CD1c-positive myeloid dendritic cell (primary cell): ENCODE results near the gene RABGAP1L.
"Not testable (repeated sequence)": the region's sequence is repeated elsewhere in the genome, so short reads cannot be mapped to it uniquely, and the experiment has no call there.

ENCODE experiments used
- DNase-seq: peaks from one replicate; pipeline ENCODE4 v3.0.0-alpha.2; 2016; ENCODE audit errors: extremely low spot score

The RABGAP1L gene

DNA sequence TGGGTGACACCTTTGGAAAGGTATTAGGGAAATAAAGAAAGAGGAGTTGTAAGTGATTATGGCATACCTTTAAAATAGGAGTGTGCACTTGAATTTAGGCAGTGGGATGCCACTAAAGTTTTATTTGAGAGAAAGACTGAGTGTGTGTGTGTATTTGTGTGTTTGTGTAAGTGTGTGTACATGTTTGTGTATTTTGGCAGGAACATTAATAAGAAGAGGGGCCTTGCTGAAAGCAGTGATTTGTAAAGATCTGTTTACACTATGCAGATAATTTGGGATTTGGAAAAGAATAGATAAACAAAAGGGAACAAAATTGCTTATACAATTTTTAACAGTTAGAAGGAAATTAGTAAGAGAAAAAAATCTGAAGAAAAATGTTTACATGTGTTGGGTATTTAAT lies 409.2 kb downstream of the RABGAP1L start:
- DNase-seq = no peak

DNA sequence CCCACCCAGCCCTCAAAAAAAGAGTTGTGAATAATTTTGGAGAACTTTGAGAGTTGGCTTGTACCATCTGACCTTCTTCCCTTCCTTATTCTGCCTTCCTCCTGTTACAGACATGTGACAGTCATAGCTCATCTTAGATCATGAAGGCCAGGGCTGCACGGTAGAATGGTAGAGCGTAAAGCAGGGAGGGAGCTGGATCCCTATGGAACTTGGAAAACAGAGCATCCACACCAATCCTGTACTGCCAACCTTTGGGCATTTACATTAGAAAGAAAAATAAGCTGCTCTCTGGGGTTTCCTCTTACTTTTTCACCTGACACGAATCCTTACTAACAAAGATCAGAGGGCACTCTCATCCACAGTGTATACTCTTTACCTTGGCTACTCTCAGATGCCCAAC lies 409.9 kb downstream of the RABGAP1L start:
- no peak for DNase-seq

DNA sequence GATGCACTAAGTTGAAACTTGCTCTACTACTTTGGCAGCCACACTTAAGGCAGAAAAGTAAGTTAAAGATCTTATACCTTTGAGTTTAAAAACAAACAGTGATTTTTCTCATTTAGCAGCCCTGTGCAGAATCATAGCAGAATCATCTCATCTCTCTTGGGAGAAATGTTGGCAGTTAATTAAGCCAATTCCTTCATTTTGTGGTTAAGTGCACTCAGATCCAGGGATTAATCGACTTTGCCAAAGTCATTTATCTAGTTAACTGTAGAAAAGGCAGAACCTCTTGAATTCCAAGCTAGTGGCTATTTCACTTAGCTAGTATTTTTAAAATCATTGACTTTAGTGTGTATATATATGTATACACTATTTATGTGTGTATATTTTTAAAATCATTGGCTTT lies 413.5 kb downstream of the RABGAP1L start:
- no peak for DNase-seq

DNA sequence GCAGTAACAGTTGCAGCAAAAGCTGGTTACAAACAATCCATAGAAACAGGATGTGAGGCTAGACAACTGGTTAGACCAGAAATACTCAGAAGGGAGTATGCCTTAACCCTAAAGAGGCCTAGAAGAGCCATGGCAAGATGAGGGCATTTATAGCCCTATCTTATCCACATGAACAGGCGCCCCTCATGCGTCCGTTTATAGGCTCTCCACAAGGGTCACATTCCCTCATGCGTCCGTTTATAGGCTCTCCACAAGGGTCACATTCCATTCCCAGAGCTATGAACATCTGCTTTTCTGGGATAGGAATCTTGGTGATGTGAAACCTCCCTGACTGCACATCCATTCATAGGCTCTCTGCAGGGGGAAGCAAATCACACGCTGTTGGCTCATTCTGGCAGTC lies 416.8 kb downstream of the RABGAP1L start:
- DNase-seq = not testable (repeated sequence)

DNA sequence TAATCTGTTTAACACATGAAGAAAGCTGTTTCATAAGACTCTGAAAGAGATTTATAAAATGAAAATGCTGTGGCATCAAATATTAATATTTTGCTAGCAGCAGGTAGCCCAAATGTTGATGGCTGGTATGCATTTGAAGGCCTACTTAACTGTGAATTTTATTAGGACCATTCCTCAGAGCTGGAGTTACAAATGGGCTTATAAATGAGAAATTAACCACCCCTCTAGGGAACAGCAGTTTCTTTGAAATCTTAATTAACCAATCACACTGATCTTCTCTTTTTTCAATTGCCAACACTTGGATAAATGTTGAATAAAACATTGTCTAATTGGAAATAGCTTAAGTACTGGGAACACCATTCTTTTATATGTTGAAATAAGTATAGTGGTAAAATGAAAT lies 418.4 kb downstream of the RABGAP1L start:
- no peak for DNase-seq

DNA sequence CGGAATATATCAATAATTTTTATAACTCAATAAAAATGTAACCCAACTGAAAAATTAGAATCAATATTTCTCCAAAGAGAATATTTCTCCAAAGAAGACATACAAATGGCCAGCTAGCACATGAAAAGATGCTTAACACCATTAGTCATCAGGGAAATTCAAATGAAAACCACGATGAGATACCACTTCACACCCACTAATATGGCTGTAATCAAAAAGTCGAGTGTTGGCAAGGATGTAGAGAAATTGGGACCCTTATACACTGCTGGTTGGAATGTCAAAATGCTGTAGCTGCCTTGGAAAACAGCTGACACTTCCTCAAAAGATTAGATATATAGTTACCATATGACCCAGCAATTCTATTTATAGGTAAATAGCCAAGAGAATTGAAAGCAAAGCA lies 421.5 kb downstream of the RABGAP1L start:
- no peak for DNase-seq

DNA sequence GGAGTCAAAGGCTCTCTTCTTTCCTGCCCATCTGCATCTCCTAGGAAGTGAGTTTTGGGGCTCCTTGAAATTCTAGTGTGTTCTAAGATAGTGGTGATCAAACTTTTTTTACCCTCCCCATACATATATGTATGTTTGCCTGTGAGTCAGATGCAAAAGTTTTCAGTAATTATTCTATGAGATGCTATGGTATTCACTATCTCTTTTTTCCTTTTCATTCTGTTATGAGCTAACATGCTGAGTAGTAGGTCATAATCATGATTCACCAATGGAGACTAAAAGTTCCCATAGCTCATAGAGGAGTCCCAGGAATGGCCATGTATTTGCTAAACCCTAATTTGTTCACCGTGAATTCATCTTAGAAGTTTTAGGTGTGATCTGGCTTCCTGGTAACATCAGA lies 424.0 kb downstream of the RABGAP1L start:
- no peak for DNase-seq

DNA sequence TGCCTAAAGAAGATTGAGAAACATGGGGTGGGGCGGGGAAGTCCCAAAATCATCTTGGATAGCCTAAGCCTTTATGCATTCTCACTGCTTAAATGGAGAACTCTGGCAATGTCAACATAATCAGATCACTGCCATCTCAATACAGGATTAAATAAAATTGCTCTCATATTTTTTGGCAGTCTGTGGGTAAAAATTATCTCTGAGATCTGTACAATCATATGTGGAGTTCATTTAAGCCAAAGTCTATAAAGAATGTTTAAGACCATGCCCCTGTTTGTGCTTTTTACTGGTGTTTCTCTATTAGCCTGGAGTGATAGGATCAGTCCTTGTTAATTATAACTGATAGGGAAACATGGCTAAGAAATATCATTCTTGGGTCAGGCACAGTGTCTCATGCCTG lies 424.8 kb downstream of the RABGAP1L start:
- no peak for DNase-seq

DNA sequence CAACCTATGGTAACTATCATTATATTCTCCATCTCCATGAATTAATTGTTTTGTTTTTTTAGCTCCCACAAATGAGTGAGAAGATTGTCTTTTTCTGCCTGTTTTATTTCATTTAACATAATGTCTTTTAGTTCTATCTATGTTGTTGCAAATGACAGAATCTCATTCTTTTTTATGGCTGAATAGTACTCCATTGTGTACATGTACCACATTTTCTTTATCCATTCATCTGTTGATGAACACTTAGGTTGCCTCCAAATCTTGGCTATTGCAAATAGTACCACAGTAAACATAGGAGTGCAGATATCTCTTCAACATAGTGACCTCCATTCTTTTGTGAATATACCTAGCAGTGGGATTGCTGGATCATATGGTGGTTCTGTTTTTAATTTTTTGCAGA lies 429.3 kb downstream of the RABGAP1L start:
- DNase-seq = not testable (repeated sequence)

DNA sequence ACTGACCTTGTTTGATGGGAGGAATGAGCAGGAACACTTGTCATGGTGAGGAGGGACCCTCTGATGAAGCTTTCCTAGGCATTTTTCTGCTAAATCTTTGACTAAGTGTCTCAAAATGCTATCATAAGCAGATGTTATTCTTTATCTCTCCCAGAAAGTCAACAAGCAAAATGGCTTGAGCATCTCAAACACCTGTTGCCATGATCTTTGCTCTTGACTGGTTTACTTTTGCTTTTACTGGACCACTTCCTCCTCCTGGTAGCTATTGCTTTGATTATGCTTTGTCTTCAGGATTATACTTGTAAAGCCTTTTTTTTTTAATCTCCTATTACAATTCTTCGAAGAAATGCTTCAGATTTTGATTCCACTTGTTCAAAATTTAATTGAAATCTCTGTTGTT lies 445.9 kb downstream of the RABGAP1L start:
- no peak for DNase-seq

DNA sequence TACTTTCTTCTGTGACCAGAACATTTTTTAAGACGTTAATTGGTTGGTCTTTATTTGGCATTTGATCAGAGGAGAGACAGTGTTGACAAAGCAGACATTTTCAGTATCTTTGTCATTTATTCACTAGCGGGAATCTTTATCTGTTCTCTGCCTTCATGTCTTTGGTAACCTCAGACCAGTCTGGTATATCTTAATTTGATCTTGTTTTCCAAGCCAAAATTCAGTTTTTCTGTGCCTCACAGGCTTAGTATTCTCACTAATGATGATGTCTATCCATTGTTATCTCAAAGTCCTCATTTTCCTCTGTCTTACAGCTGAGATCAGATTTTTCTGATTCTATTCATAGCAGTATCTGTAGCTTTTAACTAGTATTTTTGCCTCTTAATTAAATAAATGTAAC lies 447.2 kb downstream of the RABGAP1L start:
- DNase-seq = no peak

DNA sequence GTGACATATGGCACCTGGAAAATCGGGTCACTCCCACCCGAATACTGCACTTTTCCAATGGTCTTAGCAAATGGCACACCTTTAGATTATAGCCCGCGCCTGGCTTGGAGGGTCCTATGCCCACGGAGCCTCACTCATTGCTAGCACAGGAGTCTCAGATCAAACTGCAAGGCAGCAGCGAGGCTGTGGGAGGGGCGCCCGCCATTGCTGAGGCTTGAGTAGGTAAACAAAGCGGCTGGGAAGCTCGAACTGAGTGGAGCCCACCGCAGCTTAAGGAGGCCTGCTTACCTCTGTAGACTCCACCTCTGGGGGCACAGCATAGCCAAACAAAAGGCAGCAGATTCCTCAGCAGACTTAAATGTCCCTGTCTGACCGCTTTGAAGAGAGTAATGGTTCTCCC lies 458.6 kb downstream of the RABGAP1L start:
- not testable (repeated sequence) for DNase-seq

DNA sequence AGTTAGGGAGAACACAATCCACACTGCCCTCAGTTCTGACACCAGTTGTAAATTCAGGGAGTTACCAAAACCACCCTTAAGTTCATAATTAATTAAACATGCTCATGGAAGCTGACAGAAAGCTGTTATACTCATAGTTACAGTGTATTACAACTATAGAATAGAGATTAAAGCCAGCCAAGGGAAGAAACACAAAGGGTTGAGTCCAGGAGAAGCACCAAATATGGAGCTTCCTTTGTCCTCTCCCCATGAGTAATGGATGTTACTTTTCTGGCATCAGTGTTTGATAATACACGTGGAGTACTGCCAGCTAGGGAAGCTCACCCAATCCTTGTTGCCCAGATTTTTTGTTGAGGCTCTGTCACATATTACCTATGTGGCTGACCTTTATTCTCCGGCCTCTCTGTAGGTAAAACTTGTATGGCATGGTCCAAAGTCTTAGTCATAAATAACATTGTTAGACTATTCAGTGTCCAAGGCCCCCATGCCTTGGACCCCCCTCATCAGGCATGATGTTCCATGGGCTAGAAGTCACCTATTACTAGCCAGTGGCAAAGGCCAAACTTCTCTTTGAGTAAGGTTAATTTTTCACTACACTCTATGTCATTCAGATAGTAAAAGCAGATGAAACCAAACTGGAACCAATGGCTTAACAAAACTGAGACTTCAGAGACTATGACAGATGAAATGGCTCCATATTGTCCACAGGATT lies 464.2 kb downstream of the RABGAP1L start:
- DNase-seq = no peak

DNA sequence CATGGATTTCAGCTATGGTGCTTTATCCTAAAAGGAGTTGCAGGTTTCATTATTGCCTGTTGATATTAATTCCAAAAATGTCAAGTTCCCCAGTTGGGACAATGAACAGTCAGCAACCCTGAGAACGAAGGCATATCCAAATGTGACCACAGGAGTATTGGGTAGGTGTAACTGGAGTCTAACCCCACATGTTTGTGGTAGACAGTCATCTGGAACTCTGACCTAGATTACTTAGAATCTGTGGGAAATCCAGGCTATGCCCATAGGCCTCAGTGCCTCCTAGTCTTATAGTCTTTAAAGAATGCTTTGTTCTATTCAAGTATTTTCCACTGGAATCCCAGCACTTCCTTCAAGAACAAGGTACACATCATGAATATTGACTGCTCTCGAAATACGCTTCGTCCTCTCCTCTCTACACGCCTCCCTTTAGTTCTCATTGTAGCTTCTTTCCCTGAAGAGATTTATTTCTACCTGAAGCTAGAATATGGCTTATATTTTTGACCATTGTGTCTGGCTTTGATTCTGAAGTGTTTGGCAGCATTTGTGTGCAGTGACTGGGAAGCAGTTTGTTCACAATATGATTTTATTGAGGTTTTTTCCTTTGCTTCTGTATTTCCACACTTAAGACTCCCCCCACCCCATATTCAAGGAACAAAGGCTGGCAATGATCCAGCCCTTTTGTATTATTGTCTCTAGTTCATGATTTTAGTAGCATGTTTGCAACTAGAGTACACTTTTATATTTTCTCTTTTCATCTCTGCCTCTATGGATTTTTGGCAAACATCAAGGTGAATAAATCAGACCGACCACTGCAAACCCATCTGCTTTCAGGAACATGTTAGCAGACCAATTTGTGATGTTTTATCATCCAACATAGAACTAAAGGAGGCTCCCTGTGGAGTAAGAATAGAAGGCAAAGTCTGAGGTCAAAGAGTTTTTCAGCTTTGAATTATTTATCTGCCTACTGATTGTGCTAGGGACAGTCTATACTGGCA lies 467.0 kb downstream of the RABGAP1L start:
- DNase-seq = no peak

DNA sequence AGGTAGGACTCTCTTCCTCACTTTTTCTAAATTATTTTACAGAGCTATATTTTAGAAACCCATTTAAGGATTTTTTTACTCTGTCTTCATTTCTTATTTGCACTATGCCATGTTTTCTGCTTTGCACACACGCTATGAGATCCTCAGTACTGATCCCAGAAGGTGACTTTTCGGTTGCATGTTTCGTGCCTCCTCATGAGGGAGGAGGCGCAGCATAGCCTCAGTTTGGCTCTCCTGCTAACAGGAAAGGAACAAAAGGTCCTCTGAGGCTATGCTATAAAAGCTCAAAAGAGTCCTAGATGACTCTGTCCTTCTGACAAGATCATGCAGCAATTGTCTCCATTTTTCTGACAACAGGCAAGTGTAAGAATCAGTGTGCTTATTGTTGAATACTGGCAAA lies 478.2 kb downstream of the RABGAP1L start:
- DNase-seq = no peak

DNA sequence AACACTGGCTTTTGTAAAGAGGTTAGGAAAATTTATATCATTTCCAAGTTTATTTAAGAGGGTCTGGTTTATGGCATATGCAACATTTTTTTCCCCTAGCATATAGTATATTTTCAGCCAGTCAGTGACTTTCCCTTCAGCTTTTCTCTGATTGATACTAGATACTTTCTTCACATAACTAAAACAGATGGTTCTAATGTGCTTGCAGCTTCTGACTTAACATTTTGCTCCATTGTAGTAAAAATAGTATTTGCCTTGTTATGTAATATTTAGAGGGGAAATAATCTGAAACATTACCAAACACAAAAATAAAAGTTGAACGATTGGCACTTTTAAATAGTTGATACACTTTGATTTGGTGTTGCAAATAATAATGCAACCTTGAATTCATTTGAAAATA lies 480.1 kb downstream of the RABGAP1L start:
- DNase-seq = no peak

DNA sequence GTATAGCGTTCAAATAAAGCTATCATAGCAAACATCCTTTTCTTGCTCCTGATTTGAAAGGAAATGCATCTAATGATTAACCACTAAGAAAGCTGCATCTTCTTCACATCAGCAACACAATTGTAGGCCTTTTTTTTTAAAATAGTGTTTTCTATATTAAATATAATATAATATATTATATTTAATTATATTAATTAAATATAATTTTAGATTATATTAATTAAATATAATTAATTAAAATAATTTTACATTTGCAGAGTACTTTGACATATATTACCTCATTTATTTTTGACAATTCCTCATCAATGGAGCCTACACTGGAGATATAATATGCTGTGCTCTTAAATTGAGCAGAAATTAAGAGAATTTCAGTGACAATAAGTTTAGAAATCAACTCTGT lies 481.5 kb downstream of the RABGAP1L start:
- DNase-seq = no peak

DNA sequence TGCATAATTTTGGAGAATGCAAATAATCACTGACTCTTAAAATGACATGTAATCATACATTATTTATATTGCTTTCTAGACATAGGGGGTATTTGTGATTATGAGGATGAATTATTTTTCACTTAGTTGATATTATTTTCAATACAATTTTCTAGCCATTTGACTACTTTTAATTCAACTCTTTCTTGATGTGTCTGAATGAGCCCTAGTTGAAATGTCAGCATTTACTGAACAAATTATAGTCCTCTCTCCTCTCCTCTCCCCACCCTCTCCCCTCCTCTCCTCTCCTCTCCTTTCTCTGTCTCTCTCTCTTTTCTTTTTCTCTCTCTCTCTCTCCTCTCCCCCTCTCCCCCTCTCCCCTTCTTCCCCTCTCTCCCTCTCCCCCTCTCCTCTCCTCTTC lies 483.1 kb downstream of the RABGAP1L start:
- no peak for DNase-seq

DNA sequence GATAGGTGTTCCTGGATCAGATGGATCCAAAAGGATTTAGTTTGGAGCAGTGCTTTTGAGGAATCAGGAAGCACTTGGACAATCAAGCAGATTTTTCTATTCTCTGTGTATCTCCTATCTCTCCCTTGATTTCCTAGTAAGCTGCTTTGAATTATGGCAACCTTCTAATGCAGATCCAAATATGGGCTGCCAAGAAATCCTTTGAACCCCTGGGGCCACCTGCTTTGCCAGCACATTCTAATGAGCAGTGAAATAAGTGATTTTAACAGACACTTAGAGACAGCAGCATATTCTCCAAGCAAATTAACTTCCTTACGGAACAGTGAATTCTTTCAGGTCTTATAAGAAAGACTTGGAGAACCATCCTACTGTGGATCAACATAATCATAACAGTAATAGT lies 483.9 kb downstream of the RABGAP1L start:
- DNase-seq = no peak

DNA sequence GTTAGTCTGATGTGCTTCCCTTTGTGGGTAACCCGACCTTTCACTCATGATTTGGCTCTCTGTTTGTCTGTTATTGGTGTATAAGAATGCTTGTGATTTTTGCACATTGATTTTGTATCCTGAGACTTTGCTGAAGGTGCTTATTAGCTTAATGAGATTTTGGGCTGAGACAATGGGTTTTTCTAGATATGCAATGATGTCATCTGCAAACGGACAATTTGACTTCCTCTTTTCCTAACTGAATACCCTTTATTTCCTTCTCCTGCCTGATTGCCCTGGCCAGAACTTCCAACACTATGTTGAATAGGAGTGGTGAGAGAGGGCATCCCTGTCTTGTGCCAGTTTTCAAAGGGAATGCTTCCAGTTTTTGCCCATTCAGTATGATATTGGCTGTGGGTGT lies 490.3 kb downstream of the RABGAP1L start:
- DNase-seq = not testable (repeated sequence)

DNA sequence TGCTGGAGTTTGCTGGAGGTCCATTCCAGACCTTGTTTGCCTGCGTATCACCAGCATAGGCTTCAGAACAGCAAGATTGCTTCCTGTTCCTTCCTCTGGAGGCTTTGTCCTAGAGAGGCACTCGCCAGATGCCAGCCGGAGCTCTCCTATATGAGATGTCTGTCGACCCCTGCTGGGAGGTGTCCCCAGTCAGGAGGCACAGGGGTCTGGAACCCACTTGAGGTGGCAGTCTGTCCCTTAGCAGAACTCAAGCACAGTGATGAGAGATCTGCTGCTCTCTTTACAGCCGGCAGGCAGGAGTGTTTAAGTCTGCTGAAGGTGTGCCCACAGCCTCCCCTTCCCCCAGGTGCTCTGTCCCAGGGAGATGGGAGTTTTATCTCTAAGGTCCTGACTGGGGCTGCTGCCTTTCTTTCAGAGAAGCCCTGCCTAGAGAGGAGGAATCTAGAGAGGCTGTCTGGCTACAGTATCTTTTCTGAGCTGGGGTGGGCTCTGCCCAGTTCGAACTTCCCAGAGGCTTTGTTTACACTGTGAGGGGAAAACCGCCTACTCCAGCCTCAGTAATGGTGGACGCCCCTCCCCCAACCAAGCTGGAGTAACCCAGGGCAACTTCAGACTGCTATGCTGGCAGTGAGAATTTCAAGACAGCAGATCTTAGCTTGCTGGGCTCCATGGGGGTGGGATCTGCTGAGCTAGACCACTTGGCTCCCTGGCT lies 493.4 kb downstream of the RABGAP1L start:
- DNase-seq = no peak

DNA sequence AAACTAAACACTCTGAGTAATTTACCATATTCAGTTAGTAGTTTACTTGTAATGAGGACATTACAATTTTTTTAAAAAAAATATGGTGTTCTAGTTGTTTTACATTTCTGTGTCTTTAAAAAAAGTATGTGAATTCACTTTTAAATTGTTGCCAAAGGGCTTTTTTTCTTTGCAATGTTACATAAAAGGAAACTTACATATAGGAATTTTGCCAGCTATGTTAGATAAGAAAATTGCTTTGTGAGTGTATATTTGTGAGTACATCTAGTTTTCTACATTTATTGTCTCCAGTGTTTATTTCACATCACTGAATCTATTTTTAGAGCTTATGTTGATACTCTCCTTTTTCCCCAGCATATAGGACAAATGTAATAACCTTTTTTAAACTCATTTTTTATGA lies 495.2 kb downstream of the RABGAP1L start:
- no peak for DNase-seq
